Measurements from ENCODE around the gene GFOD2. TPM values are rescaled to one million over a fixed set of nuclear protein-coding genes. Genes with fewer than 3 reads are reported as not detected.

Gene GFOD2
- total and polyA plus RNA-seq, 2 of the 13 experiments (the other 11 are each of a cell fraction or from before 2014, with no cell fraction given) = 11.1 to 17.2 TPM

GRCh38 chr16:67667817-67668494 is 51.2 kb downstream of the GFOD2 start (continued):
- no peak for TF ChIP-seq NAIF1 (CRISPR knock-in tag; IDR thresholded peaks at IDR 0.05; ENCODE audit: borderline replicate concordance)
- TF ChIP-seq ZNF138 (CRISPR knock-in tag; IDR thresholded peaks at IDR 0.05; ENCODE audit: low read depth) = 0 out of 2 replicates have a peak, but pooled peaks have one; percentile 41
- 0 out of 2 replicates have a peak, but pooled peaks have one; percentile 21 for TF ChIP-seq CSRNP1 (CRISPR knock-in tag; IDR thresholded peaks at IDR 0.05)
- no peak for TF ChIP-seq ZNF235 (CRISPR knock-in tag; IDR thresholded peaks at IDR 0.05; ENCODE audit: borderline replicate concordance)
- no peak for TF ChIP-seq HMG20B (CRISPR knock-in tag; conservative IDR thresholded peaks at IDR 0.05)
- no peak for TF ChIP-seq TMF1 (CRISPR knock-in tag; IDR thresholded peaks at IDR 0.05; ENCODE audit: low read depth)
- peak; percentile 47; the same call in 1 of the 2 replicates for TF ChIP-seq MNT (IDR thresholded peaks at IDR 0.05)
- no peak for TF ChIP-seq THAP7 (CRISPR knock-in tag; IDR thresholded peaks at IDR 0.05)
- no peak for TF ChIP-seq ZNF18 (CRISPR knock-in tag; IDR thresholded peaks at IDR 0.05; ENCODE audit: insufficient replicate concordance)
- no peak for TF ChIP-seq NPAS2 (CRISPR knock-in tag; IDR thresholded peaks at IDR 0.05; ENCODE audit: borderline replicate concordance)
- no peak for TF ChIP-seq MED13 (CRISPR knock-in tag; IDR thresholded peaks at IDR 0.05)
- TF ChIP-seq ZNF460 (CRISPR knock-in tag; IDR thresholded peaks at IDR 0.05; ENCODE audit: borderline replicate concordance) = no peak
- no peak for TF ChIP-seq ZBTB21 (CRISPR knock-in tag; IDR thresholded peaks at IDR 0.05)
- TF ChIP-seq ZNF280D (CRISPR knock-in tag; IDR thresholded peaks at IDR 0.05) = peak; percentile 92
- no peak for TF ChIP-seq DZIP1 (CRISPR knock-in tag; IDR thresholded peaks at IDR 0.05)
- 0 out of 2 replicates have a peak, but pooled peaks have one; percentile 65 for TF ChIP-seq SSRP1 (CRISPR knock-in tag; IDR thresholded peaks at IDR 0.05)
